GM12873 (cell line): ENCODE data around the gene LYRM4.

Experiments used
- CTCF ChIP-seq: IDR thresholded peaks from 2 replicates; pipeline ENCODE4 v1.5.1; 2012; ENCODE audit warnings: low read depth, mild to moderate bottlenecking, moderate library complexity, low read length, control low read depth; ENCODE audit not compliant: insufficient read depth; ENCODE audit errors: missing control alignments

The LYRM4 gene

DNA sequence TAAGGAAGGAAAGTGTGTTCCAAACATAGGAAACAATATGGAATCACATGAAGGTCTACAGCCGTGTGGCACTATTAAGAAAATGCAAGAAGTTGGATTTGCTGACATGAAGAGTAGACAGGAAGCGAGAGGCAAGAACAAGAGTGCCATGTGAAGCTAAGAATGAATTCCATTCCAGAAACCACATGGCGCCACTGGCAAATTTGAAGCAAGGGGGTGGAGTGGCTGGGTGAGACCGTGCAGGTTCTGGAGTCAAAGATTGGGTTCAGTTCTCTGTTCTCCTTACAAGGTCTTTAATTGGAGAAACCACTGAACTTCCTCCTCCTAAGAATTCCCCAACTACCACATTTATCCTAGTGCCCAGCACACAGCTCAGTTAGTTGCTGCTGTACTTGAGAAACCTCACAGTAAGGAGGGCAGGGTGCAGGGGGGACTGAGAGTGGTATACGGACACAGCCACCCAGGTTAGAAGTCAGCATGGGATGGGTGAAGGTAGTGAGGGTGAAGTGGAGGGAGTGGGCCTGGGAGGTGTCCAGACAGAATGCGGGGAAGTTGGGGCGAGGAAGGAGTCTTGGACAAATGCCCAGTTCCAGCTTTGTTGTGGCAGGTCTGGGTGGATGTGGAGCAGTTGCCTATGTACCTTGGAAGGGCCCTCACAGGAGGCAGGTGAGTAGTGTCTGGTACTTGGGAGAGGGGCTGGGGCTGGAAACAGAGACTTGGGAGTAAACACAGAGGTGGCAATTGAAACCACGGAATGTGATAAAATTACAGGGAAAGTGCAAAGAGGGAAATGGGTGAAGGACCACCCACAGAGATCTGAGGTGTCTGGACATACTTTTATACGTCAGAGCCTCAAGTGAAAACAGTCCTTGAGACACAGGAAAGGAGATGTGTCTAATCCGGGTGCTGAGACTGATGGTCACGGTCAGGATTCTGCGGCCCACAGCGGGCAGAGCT lies 14.3 kb downstream of the LYRM4 start:
- TF ChIP-seq CTCF: no peak

DNA sequence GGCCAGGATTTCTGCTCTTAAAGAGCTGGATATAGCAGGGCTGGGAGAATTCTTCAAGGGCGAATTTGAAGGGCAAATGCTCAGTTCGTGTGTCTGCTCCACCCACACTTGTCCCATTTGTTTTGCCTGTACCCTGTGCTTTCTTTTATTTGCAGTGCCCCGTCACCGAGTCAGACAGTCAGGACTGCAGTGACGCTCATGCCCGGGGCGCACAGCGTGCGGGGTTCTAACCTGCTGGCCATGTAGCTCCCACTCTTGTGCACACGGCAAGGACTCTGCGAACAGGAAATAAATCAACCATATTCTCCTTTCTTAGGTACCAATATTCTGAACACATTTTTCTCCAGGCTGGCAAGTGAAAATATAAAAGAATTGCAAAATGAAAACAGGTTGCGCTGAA lies 17.7 kb downstream of the LYRM4 start:
- no peak for TF ChIP-seq CTCF

- TF ChIP-seq CTCF: no peak
These were observed 19.5 kb downstream of the LYRM4 start for GRCh38 chr6:5241252-5241651.

DNA sequence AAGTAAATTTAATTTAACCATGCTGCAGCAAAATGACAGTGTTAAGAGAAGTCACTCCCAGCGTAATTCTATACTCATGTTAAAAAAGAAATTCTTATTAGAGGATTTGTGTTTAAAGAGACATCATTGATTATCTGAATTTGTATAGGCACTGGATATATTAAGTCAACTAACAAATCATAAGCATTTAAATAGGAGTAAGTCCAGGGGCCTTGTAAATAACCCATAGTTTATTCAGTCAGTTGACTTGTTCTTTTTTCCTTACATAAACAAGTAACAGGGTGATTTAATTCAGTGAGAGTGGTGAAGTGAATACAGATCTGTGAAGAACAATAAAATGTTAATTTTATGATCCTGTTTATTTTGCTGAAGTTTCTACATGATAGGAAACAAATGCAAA lies 22.4 kb downstream of the LYRM4 start:
- TF ChIP-seq CTCF: no peak

- no peak for TF ChIP-seq CTCF
These were observed 22.9 kb downstream of the LYRM4 start for GRCh38 chr6:5237805-5238204.

DNA sequence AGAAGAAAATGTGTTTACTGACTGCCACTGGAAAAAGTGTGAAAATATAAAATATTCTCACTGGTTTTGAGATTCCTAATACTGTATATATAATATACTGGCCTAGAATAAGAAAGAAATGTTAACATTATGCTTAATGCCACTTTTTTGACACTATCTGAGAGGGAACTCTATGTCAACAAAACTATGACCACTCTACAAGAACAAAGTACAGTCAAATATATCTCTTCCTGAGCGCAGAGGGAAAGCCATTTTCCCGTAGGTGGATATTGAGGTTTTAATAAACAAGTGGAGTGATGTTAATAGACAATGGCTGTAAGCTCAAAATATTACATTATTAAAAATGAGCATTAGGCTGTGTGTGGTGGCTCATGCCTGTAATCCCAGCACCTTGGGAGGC lies 24.9 kb downstream of the LYRM4 start:
- no peak for TF ChIP-seq CTCF

- no peak for TF ChIP-seq CTCF
These were observed 25.9 kb downstream of the LYRM4 start for GRCh38 chr6:5234874-5235273.
